Fibroblast of mammary gland (primary cell): ENCODE data around the gene AUH.
A peak's percentile ranks its signal among the peaks of the same experiment; 100 is the strongest.

ENCODE experiments used
- DNase-seq: peaks from one replicate; pipeline ENCODE4 v3.0.0-alpha.2; 2010; ENCODE audit warnings: low read depth
- H3K4me3 ChIP-seq: 2 replicates; pipeline ENCODE4 v1.5.1; 2011; ENCODE audit warnings: low read depth, mild to moderate bottlenecking, low read length, moderate library complexity; ENCODE audit not compliant: control insufficient read depth
- TF ChIP-seq, protein P1 (sequence below): conservative IDR thresholded peaks from 2 replicates; pipeline ENCODE4 v1.5.1; 2011; ENCODE audit warnings: low read depth, low read length, inconsistent platforms; ENCODE audit not compliant: control insufficient read depth, insufficient read depth

The AUH gene

GRCh38 chr9:91239367-91240111 lies 122.2 kb downstream of the AUH start:
- TF ChIP-seq, protein P1, sequence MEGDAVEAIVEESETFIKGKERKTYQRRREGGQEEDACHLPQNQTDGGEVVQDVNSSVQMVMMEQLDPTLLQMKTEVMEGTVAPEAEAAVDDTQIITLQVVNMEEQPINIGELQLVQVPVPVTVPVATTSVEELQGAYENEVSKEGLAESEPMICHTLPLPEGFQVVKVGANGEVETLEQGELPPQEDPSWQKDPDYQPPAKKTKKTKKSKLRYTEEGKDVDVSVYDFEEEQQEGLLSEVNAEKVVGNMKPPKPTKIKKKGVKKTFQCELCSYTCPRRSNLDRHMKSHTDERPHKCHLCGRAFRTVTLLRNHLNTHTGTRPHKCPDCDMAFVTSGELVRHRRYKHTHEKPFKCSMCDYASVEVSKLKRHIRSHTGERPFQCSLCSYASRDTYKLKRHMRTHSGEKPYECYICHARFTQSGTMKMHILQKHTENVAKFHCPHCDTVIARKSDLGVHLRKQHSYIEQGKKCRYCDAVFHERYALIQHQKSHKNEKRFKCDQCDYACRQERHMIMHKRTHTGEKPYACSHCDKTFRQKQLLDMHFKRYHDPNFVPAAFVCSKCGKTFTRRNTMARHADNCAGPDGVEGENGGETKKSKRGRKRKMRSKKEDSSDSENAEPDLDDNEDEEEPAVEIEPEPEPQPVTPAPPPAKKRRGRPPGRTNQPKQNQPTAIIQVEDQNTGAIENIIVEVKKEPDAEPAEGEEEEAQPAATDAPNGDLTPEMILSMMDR: no peak
- no peak for DNase-seq
- no peak overlapping the region for H3K4me3 ChIP-seq

DNA sequence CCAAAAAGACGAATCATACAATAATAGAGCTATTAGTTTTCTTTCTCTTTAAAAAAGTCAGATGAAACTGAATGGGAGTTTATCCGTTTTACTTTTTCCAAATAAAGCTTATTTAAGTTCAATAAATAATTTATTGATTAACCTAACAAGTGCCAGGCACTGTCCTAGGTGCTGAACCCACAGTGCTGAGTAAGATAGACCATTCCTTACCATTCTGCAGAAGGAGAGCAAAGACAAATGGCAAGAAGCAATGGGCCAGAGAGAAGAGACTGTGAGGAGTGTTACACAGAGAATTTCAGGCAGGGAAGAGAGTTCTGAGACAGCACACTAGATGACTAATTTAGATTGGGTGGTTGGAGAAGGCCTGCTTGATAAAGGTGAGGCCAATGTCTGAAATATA lies 127.2 kb downstream of the AUH start:
- TF ChIP-seq, protein P1: no peak

GRCh38 chr9:91231619-91232018 lies 130.1 kb downstream of the AUH start:
- no peak overlapping the region for H3K4me3 ChIP-seq
- TF ChIP-seq, protein P1: no peak

More for the DNA sequence above, 127.2 kb downstream of the AUH start:
- no peak overlapping the region for H3K4me3 ChIP-seq
- DNase-seq: peak; percentile 11

DNA sequence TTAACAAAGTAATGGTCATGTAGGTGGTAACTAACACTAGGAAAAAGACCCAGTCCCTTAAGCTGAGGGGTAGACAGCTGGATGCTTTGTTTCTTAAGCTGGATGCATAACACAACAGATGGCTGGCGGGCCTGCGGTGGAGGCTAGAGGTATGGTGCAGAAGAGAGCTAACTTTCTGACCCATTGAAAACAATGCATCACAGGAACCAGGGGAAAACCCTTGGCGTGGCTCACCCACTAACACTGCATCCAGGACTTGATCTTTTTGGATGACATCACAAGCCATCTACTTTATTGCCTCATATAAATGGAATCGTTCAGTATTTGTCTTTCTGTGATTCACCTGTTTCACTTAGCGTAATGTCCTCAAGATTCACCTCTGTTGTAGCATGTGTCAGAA lies 138.7 kb downstream of the AUH start:
- TF ChIP-seq, protein P1: no peak
- no peak overlapping the region for H3K4me3 ChIP-seq
- DNase-seq: no peak

More at GRCh38 chr9:91231619-91232018, 130.1 kb downstream of the AUH start:
- no peak for DNase-seq

- TF ChIP-seq, protein P1: no peak
- DNase-seq: no peak
- H3K4me3 ChIP-seq: no peak overlapping the region
These were observed 139.3 kb downstream of the AUH start for GRCh38 chr9:91222457-91222856.

DNA sequence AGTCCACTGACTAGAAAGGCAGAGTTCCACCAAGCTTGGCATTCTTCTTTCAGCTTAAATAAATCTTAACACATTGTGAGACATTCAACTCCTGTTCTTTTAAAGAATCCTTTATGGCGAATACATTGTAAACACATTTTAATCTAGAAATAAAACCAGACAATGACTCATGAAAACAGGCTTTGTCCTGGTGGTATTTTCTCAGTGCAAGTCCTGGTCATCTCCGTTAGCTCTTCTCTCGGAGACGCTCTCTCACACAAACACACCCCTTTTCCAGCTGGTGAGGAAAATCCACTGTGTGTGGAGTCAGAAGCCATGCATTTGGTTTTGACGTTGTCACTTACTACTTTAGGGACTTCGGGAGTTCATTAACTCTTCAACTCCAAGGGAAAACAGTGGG lies 140.4 kb downstream of the AUH start:
- TF ChIP-seq, protein P1: no peak
- no peak overlapping the region for H3K4me3 ChIP-seq
- peak; percentile 73 for DNase-seq
